Testis (tissue), 3 donors: Measurements from ENCODE around the gene PARP1. TPM values are rescaled to one million over a fixed set of nuclear protein-coding genes. Genes with fewer than 3 reads are reported as not detected.

Source experiments
- DNase-seq: peaks from one replicate; pipeline ENCODE4 v3.0.0-alpha.2; 2019
- H3K27ac ChIP-seq, 2 donors: fragments of 200-600 bp; sonication (generic); one replicate each; pipeline ENCODE4 v1.5.1; 2019
- H3K27me3 ChIP-seq: fragments of 200-600 bp; sonication (generic); one replicate; pipeline ENCODE4 v1.5.1; 2019
- H3K36me3 ChIP-seq: fragments of 200-600 bp; sonication (generic); one replicate; pipeline ENCODE4 v1.5.1; 2017; ENCODE audit warnings: low read depth; ENCODE audit errors: missing control alignments
- H3K4me1 ChIP-seq: fragments of 200-600 bp; sonication (generic); one replicate; pipeline ENCODE4 v1.5.1; 2019
- H3K4me3 ChIP-seq, 2 donors: fragments of 200-600 bp; sonication (generic); one replicate each; pipeline ENCODE4 v1.5.1; 2017 to 2019
- H3K9me3 ChIP-seq: fragments of 200-600 bp; sonication (generic); one replicate; pipeline ENCODE4 v1.5.1; 2017
- CTCF ChIP-seq, 3 experiments: fragments of 450-650 bp in 2 of 3; fragments of 200-600 bp in 1 of 3; sonication (generic) in 1 of 3; IDR thresholded peaks; one replicate each; pipeline ENCODE4 v1.5.1; 2016 to 2019; ENCODE audit warnings: antibody characterized with exemption in 3 of 3, mild to moderate bottlenecking in 2 of 3, moderate library complexity in 1 of 3
- POLR2A ChIP-seq: fragments of 450-650 bp; IDR thresholded peaks from one replicate; pipeline ENCODE4 v1.6.1; 2017; ENCODE audit warnings: antibody characterized with exemption, mild to moderate bottlenecking, moderate library complexity
- WGBS, 2 donors: methylation state at CpG; one replicate each; pipeline ENCODE4 v1.1.5; 2018; 5-methylcytosine and 5-hydroxymethylcytosine counted together
- intact Hi-C: fragments of 100-400 bp; cut with DNase I; formaldehyde crosslinking; loops from one replicate; pipeline ENCODE4 v1.15.1; 2023; ENCODE audit warnings: low total_unique reads
- polyA plus RNA-seq: library from polyadenylated mRNA; stranded (reverse); fragments of 350-450 nt; fragmentation: Illumina TruSeq; extraction: RNeasy Lipid Tissue Mini Kit (QIAGEN cat#74804); gene quantifications from one replicate; pipeline ENCODE4 v1.2.3, GENCODE V29; 2014; ENCODE audit warnings: low read depth, low replicate concordance; ENCODE audit not compliant: insufficient read depth
- total RNA-seq, 2 donors: library from RNA; depleted of rRNA; stranded (reverse); fragments of >200 nt; gene quantifications; one replicate each; pipeline ENCODE4 v1.2.3, GENCODE V29; 2016

The PARP1 gene
- total and polyA plus RNA-seq, 3 donors from 2014 or later = 109 to 224 (median 199) TPM

DNA sequence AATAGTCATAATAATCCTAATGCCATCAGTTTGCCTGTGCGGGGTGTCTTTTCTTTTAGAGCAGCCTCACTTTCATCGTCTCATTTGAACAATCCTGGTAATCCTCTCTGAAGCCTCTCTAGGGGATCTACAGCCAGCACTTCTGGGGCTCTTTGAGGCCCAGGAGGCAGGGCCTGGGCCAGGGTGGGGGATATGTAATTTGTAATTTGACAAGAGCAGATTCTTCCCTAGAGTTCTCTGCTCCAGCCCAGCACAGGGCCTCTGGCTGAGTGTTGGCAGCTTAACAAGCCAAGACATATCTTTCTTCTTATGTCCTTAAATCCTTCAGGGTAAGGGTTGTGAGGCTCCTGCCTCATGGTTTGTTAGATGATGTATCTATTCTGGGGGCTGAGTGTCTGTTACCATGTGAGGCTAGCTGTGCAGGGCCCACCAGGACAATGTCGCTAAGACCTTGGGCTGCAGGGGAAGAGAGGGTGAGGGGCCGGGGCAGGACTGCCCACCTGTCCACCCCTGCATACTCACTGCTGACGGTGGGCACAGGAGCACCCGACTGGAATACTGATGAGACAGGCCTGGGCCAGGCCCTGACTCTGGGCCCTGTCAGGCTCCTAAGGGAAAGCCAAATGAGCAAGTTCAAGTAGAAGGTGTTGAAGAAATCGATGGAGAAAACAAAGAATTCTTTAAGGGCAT lies 45.3 kb upstream of the PARP1 start:
- Histone ChIP-seq H3K36me3 (no peaks in the 10 kb centered on the region), H3K27me3 (no peaks in the 10 kb centered on the region), H3K27ac (no peak overlapping the region), H3K4me3 (no peak overlapping the region), H3K9me3 (no peaks in the 10 kb centered on the region), H3K4me1 (no peaks in the 10 kb centered on the region)
- WGBS, 2 donors = 83 to 90% methylated on average over 7 of the region's 7 CpGs
- TF ChIP-seq POLR2A = no peak
- TF ChIP-seq CTCF (IDR thresholded peaks at IDR 0.05) = no peak
- DNase-seq = no peak
- intact Hi-C loops = no loop called here

DNA sequence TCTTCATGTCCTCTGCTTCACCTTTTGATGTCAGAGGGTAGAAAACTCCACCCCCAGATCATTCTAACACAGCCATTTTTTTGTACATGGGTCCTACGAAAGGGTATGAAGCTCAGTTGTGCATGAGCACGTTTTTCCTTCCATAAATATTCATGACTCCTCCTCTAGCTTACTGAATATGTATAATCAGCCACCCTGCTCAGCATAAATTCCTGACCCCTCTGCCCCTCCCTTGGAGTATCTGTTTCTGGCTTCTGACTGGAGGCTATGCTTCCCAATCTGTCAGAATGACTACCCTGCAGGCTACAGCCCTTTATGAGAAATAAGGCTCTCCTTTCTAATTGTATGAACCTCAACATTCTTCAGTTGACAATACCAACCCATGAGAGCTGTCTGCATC lies 42.8 kb upstream of the PARP1 start:
- Histone ChIP-seq H3K36me3 (no peaks in the 10 kb centered on the region), H3K9me3 (no peaks in the 10 kb centered on the region), H3K4me1 (no peaks in the 10 kb centered on the region), H3K27me3 (no peaks in the 10 kb centered on the region), H3K4me3 (no peak overlapping the region), H3K27ac (no peak overlapping the region)
- WGBS, 2 donors = 84 to 96% methylated on average over 2 of the region's 2 CpGs
- no peak for DNase-seq
- TF ChIP-seq POLR2A = no peak
- TF ChIP-seq CTCF (IDR thresholded peaks at IDR 0.05) = no peak
- intact Hi-C loops = no loop called here

GRCh38 chr1:226449823-226450222 lies 41.9 kb upstream of the PARP1 start:
- Histone ChIP-seq H3K4me3 (no peak overlapping the region), H3K4me1 (no peaks in the 10 kb centered on the region), H3K36me3 (no peaks in the 10 kb centered on the region), H3K27ac (no peak overlapping the region), H3K27me3 (no peaks in the 10 kb centered on the region), H3K9me3 (no peaks in the 10 kb centered on the region)
- no peak for TF ChIP-seq CTCF (IDR thresholded peaks at IDR 0.05)
- no peak for TF ChIP-seq POLR2A
- 67 to 80% methylated on average over 5 of the region's 5 CpGs for WGBS, 2 donors
- intact Hi-C loops = no loop called here
- no peak for DNase-seq

DNA sequence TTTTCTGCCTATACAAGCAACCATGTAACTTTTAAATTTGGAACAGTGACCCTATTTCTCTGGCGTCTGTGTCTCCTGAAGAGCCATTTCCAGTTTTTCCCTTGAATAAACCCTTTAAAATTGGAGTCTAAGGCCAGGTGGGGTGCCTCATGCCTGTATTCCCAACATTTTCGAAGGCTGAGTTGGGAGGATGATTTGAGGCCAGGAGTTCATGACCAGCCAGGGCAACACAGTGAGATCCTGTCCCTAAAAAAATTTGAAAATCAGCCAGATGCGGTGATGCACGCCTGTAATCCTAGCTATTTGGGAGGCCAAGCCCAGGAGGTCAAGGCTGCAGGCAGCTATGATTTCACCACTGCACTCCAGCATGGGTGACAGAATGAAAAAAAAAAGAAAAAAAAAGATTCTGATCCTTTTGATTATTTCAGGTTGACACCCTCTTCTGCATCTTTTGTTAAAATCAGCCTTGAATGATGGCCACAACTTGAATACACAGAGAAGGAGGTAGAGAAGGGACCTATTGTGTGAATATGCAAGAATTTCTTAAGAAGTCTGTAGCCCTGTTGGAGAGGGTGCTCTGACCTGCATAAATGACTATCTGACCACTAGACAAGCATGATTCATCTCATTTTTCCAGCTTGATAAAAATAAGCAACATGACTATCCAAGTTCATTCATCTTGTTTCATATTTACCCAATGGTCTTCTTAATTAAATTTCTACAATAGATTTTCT lies 40.2 kb upstream of the PARP1 start:
- Histone ChIP-seq H3K4me3 (no peak overlapping the region), H3K4me1 (no peaks in the 10 kb centered on the region), H3K27me3 (no peaks in the 10 kb centered on the region), H3K36me3 (no peaks in the 10 kb centered on the region), H3K9me3 (no peaks in the 10 kb centered on the region), H3K27ac (no peak overlapping the region)
- no peak for DNase-seq
- 70 to 80% methylated on average over 4 of the region's 4 CpGs for WGBS, 2 donors
- TF ChIP-seq POLR2A = no peak
- TF ChIP-seq CTCF (IDR thresholded peaks at IDR 0.05) = no peak
- intact Hi-C loops = no loop called here
